GM21786 (cell line): ENCODE results near the gene LRMDA.

Experiments used
- ATAC-seq: cut with Tn5 transposase; IDR thresholded peaks from one replicate; pipeline ENCODE4 v1.9.1; 2021; ENCODE audit not compliant: unreplicated experiment

LRMDA gene

DNA sequence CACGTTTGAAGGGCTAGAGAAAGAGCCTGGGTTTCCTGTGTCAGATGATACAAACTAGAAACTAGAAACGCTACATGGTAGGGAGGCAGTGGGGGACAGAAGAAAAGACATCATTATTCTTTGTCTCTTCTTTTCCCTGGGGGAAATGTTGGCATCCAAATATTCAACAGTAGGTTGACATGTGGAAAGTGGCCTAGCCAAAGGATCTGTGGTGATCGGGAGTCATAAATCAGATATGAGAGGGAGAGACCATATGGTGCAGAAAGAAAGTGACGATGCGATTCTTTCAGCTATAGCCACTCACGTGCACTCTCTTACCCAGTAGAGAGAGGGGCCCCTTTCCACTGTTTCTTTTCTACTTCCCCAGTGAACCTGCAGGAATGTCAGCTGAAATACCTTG is 964.7 kb downstream of the LRMDA start:
- no peak for ATAC-seq

DNA sequence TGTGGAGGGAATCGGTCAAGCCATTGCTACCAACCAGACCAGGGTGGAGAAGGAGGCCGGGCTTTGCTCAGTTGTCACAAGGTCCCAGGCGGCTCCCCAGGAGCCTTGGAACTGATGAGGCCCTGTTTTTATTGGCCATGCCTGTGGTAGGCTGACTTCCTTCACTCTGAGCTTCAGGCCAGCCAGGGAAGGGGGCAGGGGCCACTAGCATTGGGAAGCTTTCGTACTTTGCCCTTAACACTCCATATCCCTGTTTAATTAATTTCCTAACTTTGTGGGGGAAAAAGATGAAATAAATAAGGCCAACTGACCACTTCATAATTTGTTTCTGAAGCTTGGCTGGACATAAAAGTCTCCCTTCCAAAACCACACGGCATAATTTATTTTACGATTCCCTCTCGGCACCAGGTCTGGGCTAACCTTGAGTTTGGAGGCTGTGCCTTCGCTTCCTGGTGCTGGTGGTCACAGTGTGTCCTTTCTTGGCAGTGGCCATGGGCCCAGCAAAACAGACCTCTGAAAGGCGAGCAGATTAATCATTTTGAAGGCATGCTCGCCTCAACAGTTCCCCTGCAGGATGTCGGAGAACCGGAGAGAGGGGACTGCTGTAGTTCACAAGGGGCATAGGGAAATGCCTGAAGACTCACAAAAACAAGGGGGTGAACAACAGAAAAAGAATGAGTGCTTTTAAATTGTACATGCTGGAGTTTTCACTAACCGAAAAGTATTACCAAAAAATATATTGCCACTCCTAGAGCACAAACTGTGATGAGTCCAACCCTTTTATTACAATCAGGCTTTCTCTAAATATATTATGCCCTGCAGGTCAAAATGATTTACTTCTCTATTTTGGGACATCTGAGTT is 966.0 kb downstream of the LRMDA start:
- ATAC-seq: no peak

DNA sequence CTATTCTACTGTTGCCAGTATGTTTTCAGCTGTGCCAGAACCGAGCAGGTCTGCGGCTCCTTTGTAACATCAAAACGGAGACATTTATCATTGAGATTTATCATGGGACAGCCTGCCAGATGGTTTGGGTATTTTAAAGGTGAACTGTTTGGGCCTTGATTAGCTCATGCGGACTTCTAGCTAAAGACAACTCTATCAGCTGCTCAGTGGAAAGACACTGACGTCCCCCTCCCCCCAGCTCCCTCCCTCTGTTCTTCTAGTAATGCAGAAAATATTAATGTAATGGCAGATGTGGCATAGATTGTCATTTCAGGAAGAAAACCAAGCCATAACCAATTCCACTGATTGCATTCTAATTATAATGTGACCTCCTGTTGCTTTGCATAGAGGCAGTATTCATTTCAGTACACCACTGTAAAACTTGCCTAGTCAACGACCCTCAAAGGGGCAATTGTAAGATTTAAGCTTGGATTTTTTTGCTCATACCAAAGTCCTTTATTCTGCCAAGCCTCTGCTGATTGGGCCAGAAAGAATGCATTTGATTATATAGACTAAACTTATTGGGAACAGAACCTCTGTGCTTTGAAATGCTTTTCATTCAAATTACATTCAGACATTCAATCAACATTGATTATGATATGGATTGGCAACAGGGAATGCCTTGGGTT is 966.8 kb downstream of the LRMDA start:
- ATAC-seq: no peak

DNA sequence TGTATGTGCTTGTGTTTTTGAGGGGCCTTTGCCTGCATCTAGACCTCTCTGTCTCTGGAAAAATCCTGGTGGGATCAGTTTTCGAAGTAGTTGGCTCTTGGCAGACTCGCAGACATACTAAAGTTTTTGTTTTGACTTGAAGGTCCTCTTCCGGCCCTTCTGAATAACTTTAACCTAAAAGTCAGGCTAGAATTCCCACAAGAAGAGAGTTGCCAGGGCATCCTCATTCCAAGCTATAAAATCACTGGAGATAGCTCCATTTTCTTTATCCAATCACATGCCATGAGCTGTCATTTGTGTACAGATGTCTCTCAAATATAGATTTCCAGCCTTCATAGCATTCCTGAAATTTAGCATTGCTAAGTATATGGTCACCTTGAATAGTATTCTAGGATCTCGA is 967.8 kb downstream of the LRMDA start:
- no peak for ATAC-seq

DNA sequence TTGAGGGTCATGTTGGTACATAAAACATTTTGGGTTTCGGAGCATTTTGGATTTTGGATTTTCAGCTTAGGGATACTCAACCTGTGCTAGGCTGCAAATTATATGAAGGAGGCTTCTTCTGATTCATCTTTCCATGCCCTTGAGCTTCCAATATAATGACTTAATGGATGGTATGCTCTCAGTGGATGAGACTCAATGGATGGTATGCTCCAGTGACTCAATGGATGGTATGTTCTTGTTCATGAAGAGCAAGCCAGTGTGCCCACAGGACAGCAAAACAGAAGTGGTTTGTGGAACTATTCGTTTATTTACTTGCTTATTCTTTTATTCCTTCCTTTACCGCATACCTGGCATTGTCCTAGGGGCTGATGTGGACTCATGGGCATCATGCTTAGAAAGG is 969.6 kb downstream of the LRMDA start:
- ATAC-seq: no peak

DNA sequence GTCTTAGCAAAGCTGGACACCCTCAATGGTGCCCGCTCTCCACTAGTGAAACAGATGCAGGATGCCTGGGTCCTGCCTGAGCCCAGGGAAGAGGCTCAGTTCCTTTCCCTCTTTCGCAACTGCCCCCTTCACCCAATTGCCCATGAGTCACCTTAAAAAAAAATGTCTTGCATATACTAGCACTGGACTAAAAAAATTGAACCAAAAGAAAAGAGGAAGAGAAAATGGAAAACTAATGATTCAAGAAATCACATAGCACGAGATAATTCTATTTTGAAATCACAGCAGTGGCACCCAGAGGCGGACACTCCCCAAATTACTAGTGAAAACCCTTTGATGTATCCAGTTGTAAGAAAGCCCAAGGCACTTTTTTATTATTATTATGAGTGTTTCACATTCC is 972.5 kb downstream of the LRMDA start:
- ATAC-seq: no peak

DNA sequence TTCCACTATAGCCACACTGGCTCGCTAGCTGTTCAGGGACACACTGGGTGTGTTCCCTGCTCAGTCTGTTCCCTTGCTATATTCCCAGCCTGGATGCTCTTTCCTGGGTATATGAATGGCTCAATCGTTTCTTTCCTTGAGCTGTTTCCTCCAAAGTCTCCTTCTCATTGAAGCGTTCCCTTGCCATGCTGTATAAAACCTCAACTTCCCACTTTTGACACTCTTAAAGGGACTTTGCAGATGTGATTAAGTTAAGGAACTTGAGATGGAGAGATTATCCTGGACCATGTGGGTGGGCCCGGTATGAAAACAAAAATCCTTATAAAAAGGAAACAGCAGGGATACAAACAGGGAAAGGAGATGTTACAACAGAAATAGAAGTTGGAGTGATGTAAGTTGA is 973.1 kb downstream of the LRMDA start:
- ATAC-seq: no peak

DNA sequence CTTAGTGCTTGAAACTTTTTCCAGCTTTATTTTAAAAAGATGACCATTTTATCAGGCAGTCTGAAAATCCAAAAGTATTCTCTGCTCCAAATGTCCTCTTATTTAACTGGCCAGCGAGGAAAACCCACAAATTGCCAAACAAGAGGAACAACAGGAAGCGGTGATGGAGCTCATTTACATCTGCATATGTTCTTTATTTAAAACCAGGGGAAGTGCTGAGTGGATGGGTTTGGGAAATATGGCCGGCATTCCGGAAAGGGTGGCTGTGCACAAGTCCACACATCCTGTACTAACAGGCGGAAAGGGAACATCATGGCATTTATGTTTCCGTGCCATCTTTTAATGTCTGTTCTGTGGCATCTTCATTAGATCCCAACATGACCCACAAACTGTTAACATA is 974.5 kb downstream of the LRMDA start:
- no peak for ATAC-seq

DNA sequence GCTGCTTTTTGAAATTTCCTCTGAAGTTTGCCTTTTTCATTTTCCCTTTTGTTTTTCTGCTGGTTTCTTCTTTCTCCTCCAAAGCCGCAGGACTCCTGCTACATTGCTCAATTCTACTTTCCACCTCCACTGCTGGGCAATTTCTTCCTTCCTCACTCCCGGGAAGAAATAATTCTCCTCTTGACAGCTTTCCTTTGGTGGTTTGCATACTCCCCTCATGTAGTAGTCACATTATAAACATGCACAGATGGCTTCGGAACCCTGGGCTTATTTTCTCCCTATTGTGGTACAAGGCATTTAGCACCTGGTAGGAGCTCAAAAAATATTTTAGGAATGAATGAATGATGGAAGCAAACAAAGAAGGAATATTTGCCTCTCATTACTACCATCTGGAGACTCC is 977.2 kb downstream of the LRMDA start:
- no peak for ATAC-seq

DNA sequence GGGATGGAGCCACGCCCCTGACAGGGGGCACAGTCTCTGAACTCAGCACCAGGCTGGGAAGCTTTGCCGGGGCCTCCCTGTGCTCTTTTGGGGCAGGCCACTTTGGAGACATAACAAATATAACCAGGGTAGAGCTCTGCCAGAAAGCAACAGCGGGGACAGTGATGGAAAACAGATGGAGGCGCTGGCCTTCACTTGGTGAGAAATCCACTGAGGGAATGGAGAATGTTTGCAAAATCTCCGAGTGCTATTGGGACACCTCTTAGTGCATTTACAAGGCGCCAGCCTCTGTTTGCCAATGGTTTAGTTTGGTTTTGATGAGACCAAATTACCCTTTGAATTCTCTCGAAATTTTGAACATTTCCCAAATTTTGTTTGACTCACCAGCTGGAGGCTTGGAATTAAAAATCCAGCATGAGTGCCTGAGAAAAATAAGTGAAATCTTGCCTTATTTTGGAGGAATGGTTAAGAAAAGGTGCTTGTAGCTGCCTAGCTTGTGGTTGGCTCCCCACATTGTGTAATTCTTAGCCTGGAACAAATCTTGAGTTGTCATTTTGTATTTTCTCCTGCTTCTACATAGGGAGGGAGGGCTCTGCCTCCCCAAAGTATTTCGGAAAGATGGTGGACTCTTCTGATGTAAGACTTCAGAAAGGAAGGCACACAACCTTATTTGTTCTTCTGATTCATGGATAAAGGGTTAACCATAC is 980.5 kb downstream of the LRMDA start:
- ATAC-seq: no peak

DNA sequence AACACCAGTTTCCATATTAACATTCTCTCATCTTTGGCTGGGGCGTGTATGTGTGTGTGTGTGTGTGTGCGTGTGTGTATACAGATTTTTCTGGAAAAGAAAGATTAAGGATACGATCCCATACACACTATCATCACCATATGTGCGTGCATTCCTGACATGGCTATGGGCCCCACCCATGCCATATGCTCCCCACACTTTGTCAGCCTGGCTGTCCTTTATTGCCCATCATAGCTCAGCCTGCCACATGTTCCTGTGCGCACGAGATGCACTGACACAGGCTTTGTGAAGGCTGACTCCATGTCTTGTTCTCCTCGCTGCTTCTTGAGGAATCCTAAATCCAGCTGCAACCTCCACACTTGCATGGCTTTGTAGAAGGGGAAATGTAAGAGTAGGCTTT is 984.1 kb downstream of the LRMDA start:
- no peak for ATAC-seq

DNA sequence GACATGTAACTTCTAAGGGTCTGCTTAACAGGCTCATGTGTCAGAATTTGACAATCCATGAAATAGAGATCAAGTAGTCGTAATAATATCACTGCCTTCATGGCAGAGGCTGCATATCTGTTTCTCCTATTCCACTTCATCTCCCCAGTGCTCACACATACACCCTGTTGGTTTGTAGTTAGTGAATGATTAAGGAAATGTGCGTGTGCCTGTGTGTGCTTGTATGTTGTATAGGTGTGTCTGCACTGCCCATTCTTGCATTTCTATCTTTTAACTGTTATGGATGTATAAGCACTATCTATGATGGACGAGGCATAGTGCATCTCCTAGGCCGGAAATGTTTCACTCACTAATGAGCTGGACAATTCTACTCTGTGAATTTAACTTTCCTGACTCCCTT is 985.2 kb downstream of the LRMDA start:
- no peak for ATAC-seq

DNA sequence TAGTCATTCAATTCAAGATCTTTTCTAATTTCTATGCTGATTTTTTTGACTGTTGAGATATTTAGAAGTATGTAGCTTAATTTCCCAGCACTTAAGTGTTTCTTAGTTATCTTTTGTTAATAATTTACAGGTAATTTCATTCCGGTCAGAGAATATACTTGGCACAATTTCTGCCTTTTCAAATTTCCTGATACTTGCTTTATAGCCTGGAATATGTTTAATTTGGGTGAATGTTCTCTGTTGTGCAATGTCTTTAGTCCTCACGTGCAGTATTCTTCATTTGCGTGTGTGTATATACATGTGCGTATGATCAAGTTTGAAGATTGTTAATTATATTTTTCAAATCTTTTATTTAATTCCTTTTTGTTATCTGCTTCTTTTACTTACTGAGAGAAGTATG is 989.3 kb downstream of the LRMDA start:
- ATAC-seq: no peak

DNA sequence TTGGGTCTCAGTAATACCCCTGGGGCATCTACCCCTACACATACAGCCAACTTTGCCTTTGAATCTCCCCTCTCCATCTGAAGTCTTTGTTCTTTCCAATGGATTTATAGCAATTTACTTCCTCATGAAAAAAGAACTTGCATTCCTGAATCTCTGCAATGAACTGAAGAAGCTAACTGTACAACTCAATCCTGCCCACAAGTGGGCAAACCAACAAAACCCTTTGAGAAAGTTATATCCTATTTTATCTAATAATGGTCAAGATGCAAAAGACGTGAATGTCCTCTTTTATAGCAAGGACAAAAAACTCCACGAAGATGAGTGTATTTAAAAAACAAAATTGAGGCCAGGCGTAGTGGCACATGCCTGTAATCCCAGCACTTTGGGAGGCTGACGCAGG is 991.3 kb downstream of the LRMDA start:
- ATAC-seq: no peak

DNA sequence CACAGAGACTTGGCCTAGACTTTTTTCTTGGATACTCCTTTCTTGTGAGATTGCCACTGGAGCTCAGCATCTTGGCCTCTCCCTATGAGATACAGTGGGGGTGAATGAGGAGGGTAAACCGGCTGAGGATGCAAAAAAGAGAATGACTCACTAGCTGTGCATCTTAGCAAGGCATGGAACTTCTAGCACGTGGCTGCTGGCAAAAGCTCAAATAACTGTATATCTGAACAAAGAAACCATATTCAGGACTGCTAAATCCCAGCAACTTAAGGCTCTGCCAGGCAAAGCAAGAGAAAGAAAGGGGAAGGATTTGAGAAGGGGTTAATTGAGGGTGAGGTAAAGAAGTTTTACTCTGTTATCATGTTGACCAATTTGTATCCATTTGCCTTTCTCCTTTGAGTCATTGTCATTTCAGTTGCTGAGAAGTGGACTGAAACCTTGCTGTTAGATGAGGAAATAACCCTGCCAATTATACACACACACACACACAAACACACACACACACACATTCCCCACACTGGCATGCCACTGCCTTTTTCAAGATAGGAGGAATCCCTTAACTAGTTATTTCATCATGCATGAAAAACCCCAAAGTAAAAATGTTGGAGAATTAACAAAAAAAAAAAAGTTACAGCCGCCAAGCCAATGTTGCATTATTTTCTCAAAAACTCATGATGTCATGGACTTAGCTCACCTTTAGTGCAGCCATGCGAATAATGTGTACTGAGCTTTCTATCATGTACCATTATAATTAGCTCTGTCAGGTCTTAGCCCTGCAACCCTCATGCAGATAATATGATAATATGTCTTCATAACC is 997.3 kb downstream of the LRMDA start:
- no peak for ATAC-seq

DNA sequence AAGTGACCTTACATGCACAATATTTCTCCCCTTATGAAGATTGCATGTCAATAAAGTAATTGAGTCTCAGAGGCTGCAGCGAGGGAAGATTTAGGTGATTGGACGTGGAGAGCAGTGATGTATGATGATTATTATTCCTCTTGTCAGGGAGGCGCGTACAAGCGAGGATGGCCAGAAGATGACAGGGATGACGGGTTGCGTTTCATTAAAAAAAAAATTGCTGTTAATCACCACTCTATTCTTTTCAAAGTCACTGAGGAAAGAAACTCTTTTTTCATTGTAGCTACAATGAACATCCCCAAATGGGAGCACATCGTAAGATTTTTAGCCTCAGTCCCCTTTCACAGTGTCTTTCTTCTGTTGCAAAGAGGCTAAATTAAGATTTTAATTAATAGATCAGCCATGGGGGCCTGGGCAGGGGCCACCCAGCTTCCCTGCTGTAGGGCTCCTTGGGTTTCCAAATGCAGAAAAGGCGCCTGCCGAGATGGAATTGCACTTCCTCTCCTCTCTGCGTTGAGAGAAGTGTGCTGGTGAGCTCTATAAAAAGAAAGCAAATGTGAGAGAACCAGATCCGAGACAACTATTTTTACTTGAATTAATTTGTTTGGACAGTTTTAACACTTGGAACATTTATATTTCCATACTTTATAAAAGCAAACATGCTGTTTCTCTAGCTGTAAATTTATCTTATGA is 998.1 kb downstream of the LRMDA start:
- no peak for ATAC-seq

DNA sequence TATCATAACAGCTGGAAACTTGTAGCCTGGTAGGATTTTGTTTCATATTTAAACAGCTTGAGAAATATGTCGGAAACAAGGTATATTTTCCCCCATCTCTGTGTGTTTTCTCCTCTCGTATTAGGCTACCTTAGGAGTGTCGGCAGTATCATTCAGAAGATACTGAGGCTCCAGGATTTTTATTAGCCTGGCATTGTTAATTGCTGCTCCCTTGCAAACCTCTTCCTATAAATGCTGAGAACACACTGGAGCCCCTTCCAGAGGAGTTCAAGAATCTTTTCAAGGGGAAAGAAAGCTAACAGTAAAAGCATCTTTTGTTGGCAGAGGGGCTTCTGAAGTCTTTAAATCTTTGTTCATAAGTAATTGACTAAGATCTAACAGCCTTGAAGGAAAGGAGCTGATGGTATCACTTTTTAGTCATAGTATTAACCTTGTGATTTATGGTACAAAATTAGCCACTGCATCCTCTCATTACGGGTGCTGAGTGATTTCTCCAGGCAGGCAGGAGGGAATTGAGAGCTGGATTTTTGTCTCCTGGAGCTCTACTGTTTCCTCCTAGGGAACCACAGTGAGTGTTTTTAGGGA is 998.7 kb downstream of the LRMDA start:
- ATAC-seq: no peak

DNA sequence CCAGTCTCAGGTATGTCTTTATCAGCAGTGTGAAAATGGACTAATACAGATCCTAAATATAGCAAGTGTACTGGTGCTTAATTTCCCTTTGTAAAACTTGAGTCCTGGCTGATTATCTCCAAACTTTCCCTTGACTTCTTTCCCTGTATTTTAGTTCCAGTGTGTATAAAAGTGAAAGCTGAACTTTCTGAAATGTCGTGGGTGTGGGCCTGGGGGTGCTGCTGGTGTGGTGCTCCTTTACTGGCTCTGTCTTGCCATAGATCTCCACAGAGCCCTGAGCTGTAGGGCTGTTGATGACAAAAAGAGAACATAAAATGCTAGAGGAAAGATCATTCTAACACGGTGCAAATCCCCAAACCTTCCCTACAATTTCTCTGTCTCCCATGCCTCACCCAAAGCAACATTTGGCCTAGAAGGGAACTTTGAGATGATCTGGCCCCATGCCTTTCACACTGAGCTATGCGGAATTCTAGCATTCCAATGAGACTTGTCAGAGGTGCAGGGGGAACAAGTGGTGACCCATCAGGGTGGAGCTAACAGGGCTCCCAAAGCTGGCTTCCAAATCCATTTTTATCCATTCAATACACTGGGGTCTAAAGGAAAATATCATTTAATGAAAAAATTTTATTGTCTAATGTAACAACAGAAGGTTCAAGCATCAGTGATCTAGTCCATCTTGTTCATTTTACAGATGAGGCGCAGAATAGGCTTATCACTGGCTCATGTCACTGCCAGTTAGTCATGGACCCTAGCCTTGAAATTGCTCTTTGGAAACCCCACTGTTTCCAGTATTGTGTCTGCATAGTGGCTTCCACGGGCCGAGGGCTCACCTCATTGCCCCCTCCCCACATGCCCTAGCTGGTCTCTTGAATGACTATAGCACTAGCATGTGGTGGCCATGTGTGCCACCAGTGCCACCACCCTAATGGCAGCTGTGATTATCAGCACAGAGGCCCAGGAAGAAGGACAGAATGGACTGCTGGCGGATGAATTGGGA is 1000.9 kb downstream of the LRMDA start:
- ATAC-seq: no peak
